ENCODE measurements around the gene TTLL6.
"Not testable (repeated sequence)": the region's sequence is repeated elsewhere in the genome, so short reads cannot be mapped to it uniquely, and the experiment has no call there.

The TTLL6 gene

DNA sequence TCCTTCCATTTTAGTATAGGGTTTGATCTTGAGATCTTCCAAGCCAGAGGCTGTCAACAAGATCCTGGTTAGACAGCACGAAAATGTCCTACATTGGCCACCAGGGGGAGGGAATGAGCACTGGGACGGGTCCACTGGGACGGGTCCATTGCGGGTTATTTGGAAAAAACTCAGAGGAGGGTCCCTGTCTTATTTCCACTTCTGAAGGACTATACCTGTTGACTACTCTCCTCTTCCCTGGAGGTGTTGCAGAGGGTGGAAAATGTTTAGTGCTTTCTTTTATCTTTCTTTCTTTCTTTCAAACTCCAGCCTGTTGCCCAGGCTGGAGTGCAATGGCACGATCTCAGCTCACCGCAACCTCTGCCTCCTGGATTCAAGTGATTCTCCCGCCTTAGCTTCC, 2.5 kb downstream of the TTLL6 start:
- DNase-seq = peak; percentile 70

DNA sequence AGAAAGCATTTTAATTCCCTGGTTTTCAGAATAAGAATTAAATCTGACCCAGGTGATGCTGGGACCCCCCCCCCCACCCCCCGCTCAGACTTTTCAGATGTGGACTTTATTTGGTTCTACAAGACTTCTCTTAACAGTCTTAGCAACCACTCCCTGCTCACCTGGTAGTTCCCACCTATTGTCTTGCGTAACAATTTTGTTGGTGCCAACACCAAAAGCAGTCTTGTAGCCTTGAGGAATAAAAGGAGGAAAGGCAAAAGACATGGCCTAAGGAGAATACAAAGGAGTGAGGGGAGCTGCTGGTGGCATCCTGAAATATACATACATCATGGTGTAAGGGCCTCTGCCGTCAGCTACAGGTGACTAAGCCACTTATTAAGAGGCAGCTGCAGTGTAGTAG, 5.0 kb downstream of the TTLL6 start:
- DNase-seq = no peak

DNA sequence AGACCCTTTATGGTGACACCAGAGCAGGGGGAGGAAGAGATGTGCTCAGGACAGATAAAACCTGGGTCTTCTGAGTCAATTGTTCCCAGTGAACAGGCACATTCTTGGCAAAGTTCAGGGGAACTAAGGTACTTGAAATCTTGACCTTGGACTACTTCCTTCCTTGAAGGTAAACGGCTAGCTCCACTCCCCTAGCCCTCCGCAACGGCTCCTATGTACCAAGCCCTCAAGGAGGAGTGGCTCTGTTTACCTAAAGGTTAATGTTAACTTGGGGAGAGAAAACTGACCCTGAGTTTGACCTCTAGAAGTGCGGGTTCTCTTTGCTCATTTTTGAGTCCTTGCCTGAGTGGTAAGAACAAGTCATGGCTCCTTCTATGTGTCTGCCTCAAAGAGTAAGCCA, 7.8 kb downstream of the TTLL6 start:
- no peak for DNase-seq

- DNase-seq = peak; percentile 81
Observed at GRCh38 chr17:48804936-48805411, 12.1 kb downstream of the TTLL6 start.

DNA sequence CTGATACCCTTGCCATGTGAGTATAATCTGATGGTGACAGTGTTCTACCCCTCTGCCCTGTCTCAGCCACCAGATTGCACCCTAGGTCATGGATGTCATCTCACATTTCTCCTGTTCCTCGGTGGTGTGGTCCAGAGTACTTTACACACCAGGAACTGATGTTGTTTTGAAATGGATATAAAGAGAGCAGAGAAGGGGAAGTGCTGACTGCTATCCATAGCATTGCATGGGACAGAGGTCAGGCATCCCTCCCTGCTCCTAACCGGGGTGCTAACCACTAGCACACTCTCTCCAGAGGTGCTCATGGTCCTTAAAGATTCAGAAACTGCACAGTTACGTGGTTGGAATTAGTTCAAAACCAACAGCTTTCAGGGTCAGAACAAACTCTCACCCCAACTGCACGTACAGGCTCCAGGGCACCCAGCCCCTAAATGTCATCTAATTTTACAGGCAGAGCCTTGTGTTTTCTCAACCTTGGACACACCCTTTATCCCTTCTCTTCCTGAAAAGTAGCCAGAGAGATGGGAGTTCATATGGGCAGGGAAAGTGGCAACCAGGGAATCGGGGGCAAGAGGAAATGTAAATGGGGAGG, 16.3 kb downstream of the TTLL6 start:
- no peak for DNase-seq

GRCh38 chr17:48799069-48799723, 17.8 kb downstream of the TTLL6 start:
- no peak for DNase-seq

- not testable (repeated sequence) for DNase-seq
Observed at GRCh38 chr17:48796163-48796522, 20.9 kb downstream of the TTLL6 start.

DNA sequence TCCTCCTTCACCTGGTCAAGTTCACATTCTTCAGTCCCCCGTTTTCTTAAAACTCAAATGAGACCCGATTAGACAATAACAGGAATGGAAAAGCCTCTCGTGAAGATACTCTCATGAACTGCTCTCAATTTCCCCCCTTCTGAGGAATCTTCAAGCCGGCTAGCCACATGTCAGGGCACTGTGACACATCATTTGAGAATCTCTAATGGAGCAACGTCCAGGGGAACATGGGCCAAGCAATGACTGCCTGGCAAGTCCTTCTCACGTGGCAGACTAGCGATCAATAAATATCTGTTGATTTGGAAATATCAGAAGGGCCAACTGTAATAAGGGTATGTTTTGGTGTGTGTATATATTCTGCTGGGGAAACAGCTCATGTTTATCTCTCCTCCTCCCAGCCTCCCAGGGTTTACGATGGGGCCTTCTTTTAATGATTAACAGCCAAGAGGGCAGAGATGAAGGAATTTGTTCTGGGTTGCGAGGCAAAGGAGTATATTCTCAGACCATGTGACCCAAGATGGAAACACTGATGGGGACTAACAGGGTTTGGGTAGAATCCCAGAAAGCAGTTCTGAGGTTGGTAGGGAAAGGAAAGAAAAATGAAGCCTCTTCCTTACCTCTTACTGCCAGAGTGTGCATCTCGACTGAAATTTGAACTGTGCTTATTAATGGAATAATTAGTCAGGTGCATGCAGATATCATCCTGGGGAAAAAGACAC, 21.4 kb downstream of the TTLL6 start:
- no peak for DNase-seq

DNA sequence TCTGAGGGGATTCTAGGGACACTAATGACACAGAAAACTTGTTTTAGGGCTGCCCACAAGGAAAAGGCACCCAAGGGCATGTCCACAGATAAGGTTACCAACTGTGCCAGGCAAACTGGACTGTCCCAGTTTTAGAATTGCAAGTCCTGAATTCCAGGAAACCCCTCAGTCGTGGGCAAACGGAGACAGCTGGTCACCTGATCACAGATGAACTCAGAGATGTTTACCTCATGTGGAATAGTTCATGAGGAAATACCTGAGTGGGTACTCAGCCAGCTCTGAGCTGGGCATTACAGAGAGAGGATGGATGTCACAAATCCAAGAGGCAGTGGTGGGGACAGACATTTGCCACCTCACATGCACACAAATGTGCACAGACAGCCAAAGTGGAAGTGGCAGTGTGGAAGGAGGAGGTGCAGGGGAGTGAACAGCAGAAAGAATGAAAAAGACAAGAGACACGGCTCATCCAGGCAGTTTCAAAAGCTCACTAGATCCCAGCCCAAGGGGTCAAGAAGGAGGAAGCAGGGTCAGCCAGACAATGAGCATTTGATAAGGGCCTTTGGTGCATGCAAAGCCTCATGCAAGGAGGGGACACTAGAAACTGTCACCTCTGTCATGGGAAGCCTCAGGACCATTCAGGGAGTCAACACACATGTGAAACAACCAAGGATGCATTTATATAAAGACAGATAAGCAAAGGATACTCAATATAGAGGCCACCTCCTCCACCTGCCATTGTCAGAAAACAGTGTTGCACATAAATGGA, 24.8 kb downstream of the TTLL6 start:
- no peak for DNase-seq

DNA sequence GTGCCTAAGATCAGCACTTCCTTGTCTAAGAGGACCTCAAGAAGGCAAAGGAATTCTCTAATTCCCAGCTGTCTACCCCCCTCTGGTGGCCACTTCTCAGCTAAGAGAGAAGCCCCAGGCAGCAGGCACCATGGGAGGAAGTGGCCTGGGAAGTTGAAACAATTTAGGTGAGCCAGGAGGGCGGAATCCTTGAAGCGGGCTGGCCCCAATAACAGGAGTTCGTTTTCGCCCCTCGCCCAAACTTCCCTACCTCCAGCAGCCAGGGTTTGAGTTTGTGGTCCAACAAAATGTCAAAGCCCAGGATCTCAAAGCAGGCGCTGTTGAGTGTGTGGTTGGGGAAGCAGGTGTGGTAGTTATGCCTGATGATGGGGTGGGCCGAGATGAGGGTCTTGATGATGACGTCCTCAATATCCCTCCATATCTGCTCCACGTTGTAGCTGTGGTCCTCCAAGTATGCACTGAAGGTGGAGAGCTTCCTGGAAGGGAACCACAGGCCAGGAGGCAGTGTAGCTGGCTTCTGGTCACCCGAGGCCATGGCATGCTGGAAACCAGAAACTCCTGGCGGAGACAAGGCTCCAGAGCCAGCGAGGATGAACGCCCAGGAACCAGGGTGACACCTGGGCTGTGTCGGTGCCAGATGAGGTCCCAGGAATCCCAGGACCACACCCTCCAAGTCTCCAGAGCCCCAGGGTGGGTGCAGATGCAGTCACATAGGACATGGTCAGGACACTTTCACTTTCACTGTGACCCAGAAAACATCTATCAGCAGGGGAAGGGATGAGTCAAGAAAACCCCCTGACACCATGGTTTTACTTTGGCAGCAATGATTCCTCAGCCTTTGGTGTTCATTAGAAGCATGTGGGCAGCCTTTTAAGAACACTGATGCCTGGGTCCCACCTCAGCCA, 25.6 kb downstream of the TTLL6 start:
- DNase-seq = peak; percentile 29

DNA sequence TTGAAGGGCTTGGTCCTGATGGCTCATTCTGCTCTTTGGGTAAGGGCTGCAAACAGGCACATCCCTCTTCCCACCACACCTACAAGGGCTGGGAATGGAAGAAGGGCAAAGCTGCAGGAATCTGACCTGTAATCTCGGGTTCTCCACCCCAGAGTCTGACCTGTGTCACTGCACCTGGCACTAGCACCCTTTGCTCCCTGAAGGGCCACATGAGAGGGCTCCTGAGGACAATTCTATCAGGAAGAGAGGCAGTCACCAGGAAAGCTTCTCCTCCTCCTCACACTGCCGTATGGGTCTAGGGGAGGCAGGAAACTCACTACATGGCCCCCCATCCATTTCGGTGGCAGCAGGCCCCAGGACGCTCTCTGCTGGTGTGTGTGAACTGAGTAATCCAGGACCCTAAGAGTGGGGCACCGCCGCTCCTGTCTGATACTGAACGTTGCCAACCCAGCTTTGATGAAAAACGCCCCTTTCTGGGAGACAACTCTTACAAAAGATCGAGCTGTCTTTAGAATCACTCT, 26.4 kb downstream of the TTLL6 start:
- DNase-seq = no peak

DNA sequence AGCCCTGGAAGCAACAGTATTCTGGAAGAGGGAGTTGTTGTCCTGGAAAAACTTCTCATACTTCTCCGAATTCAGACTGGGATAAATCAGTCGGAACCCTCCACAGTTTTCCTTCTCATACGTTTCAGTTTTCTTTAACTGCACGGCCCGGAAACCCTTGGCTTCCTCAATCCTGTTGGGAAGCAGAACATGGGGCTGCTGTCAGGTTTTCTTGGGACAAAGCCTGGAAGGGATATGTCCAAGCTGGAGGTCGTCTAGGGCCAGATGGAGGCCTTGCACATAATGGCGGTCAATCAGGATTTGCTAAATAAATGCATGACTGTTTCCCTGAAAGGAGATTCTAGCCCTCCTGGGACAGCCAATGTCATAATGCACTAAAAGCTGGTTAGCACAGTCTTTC, 29.2 kb downstream of the TTLL6 start:
- DNase-seq = no peak

DNA sequence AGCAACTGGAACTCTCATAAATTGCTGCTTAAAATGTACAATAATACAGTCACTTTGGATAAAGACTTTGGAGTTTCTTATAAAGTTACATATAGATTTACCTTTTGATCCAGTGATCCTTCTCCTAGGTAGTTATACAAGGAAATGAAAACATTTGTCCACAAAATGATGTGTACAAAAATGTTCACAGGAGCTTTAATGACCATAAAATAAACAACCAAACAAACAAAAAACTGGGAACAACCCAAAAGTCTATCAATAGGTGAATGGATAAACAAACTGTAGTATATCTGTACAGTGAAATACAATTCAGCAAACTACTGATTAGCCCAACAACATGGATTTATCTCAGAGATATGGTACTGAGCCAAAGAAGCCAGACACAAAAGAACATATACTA, 37.6 kb downstream of the TTLL6 start:
- DNase-seq = no peak

DNA sequence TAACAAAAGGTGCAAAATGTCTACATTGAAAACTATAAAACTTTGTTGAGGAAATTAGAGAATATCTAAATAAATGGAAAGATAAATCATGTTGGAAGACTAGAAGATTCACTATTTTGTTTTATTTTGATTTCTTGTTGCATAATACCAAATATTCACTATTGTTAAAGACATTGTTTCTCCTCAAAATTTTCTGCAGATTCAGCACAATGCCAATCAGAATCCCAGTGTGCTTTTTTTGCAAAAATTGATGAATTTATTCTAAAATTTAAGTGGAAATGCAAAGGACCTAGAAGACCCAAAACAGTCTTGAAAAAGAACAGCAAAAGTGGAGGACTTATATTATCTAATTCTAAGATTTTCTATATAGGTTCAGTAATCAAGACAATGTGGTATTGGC, 40.4 kb downstream of the TTLL6 start:
- no peak for DNase-seq

- DNase-seq = no peak
Observed at GRCh38 chr17:48773245-48773644, 43.8 kb downstream of the TTLL6 start.

DNA sequence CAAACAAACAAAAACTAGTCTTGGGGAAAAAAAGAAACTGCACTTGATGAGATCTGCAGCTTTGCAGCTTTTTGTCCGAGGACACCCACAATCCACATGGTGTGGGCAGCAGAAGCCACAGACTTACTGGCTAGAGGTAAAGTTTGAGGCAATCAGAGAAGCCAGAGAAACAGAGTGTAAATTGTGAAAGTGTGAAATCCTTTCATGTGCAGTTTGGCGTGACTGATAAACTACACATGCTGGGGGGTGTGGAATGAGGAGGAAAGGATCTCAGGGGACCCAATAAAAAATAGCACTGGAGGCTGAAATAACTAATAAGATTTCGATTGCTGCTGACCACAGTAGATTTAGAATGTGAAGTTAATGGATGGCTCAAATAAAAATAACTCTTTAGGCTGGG, 46.1 kb downstream of the TTLL6 start:
- no peak for DNase-seq

DNA sequence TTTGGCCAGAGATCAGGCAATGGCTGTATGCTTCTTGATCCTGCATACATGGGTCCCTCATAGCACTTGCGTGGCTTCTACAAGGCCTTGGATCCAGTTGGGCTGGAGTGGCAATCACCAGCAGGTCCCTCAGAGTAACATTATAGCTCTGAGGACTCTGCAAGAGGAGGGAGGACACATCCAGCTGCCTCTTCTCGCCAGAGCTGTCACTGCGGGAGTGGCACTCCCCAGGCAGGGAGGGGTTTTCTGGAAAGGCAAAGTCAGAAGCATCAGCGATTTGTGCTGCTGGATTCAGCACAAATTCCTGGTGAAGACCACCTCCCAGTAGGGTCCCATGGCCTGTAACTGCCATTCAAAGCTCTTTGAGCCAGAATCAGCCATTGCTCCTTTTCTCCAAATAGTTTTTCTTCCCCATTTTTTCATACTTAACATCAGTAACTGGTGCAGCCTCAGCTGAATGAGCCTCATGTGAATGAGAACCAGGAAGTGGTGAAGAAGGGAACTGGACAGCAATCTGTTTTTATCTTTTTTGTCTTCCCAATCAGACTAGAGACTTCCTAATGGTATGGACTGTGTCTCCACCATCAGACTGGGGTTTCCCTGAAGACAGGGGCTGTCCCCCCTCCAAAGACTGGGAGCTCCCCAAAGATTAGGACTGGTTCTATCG, 47.9 kb downstream of the TTLL6 start:
- DNase-seq = no peak

DNA sequence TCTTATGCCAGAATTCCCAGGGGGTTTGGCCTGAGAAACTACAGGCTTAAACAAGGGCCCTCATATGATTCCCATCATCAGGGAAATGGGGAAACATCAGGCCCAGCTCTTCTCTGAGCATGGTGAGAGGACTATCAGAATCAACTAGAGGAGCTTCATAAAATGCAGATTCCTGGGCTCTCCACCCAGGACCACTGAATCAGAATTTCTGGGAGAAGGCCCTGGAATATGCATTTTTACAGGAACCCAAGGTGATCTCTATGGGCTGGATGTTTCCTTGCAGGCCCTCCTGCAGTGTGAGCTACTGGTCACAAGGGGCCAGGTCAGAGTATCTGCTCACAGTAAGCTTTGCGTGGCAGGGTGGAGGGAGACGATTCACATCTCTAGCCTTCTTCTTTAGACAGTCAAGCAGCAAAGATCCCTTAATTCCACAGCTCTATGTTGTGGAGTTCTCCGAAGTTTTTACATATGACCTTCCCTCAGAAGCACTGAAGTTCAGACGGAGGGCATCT, 49.7 kb downstream of the TTLL6 start:
- no peak for DNase-seq

DNA sequence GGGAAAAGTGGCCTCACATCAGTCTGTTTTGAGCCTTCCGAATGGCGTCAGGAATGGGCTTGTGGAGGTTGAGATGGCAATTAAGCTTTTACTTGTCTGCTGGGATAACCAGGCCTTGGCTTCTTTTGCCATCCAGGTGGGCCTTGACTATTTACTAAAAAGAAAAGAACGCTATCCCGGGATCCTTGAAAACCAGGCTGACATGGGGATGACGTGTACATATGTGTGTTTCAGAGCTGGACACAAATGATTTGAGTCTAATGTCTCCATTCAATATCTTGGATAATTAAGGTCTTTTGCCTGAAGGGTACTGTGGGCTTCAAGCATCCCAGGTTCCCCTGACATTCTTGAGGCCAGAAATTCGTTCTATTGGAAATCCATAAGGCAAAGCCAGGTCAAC, 55.9 kb downstream of the TTLL6 start:
- DNase-seq = no peak

- DNase-seq = no peak
Observed at GRCh38 chr17:48760411-48760810, 56.6 kb downstream of the TTLL6 start.

- no peak for DNase-seq
Observed at GRCh38 chr17:48759288-48759687, 57.7 kb downstream of the TTLL6 start.

Data from activated CD4-positive, alpha-beta T cell treated with anti-CD3 and anti-CD28 coated beads for 48 hours (primary cell).